HG03103 (cell line): ENCODE measurements around the gene SH2B3.
"Not testable (repeated sequence)": the region's sequence is repeated elsewhere in the genome, so short reads cannot be mapped to it uniquely, and the experiment has no call there.

Experiments
- ATAC-seq: cut with Tn5 transposase; IDR thresholded peaks from one replicate; pipeline ENCODE4 v1.9.1; 2021; ENCODE audit warnings: low read depth; ENCODE audit not compliant: unreplicated experiment

The SH2B3 gene

GRCh38 chr12:111405859-111406473 lies at the start of gene SH2B3:
TSS of gene SH2B3 (plus strand) at chr12:111405923. CDS start at chr12:111418146, 12,223 bp downstream.
- peak; percentile 5 for ATAC-seq

GRCh38 chr12:111359231-111359913 lies 46.4 kb upstream of the SH2B3 start:
- ATAC-seq: no peak

- ATAC-seq: no peak
Observed at GRCh38 chr12:111359914-111360276, 45.8 kb upstream of the SH2B3 start.

GRCh38 chr12:111360325-111360930 lies 45.3 kb upstream of the SH2B3 start:
- ATAC-seq: no peak

GRCh38 chr12:111361073-111361716 lies 44.5 kb upstream of the SH2B3 start:
- ATAC-seq: no peak

- no peak for ATAC-seq
Observed at GRCh38 chr12:111361717-111362576, 43.8 kb upstream of the SH2B3 start.

GRCh38 chr12:111362687-111363475 lies 42.8 kb upstream of the SH2B3 start:
- ATAC-seq: no peak

- ATAC-seq: no peak
Observed at GRCh38 chr12:111363578-111363977, 42.1 kb upstream of the SH2B3 start.

GRCh38 chr12:111366075-111366474 lies 39.6 kb upstream of the SH2B3 start:
- ATAC-seq: no peak

- no peak for ATAC-seq
Observed at GRCh38 chr12:111366583-111366982, 39.1 kb upstream of the SH2B3 start.

- ATAC-seq: no peak
Observed at GRCh38 chr12:111367661-111368221, 38.0 kb upstream of the SH2B3 start.

GRCh38 chr12:111368291-111368787 lies 37.4 kb upstream of the SH2B3 start:
- peak; percentile 16 for ATAC-seq

- peak; percentile 91 for ATAC-seq
Observed at GRCh38 chr12:111368788-111369495, 36.8 kb upstream of the SH2B3 start, which contains the start of gene PHETA1. TSS of gene PHETA1 (minus strand) at chr12:111369095. CDS start at chr12:111363427, 5,668 bp downstream.

GRCh38 chr12:111369496-111370220 lies 36.1 kb upstream of the SH2B3 start:
- no peak for ATAC-seq

GRCh38 chr12:111373231-111373630 lies 32.5 kb upstream of the SH2B3 start:
- ATAC-seq: not testable (repeated sequence)

GRCh38 chr12:111377440-111377839 lies 28.3 kb upstream of the SH2B3 start:
- no peak for ATAC-seq

- ATAC-seq: no peak
Observed at GRCh38 chr12:111379942-111380554, 25.7 kb upstream of the SH2B3 start.
